ENCODE results near the gene BRF1.

Gene BRF1

GRCh38 chr14:105168093-105168420, 132.7 kb downstream of the BRF1 start:
- peaks cover 14% of the 10 kb centered on the region for H3K4me1 ChIP-seq (ENCODE audit: control insufficient read depth, low read length)
- no peak overlapping the region for H3K27ac ChIP-seq (ENCODE audit: low read depth, low read length)
- peaks cover 38% of the 10 kb centered on the region for H3K27me3 ChIP-seq (ENCODE audit: control insufficient read depth, low read length)
- no peak for TF ChIP-seq EZH2phosphoT487 (IDR thresholded peaks at IDR 0.05; ENCODE audit: borderline replicate concordance, low read length)
- no peak for TF ChIP-seq CTCF (IDR thresholded peaks at IDR 0.05; ENCODE audit: low read depth, low read length, poor library complexity, severe bottlenecking)
- H3K9me3 ChIP-seq (ENCODE audit: control insufficient read depth, insufficient read depth, low read length): no peaks in the 10 kb centered on the region
- peaks cover 4% of the 10 kb centered on the region; the same call in 1 of the 2 replicates for H4K20me1 ChIP-seq (ENCODE audit: control insufficient read depth, insufficient read depth, low read depth, low read length)
- no peaks in the 10 kb centered on the region for H3K79me2 ChIP-seq (ENCODE audit: control insufficient read depth, low read length)
- H3F3A ChIP-seq (ENCODE audit: control insufficient read depth, insufficient read depth): no peaks in the 10 kb centered on the region
- no peaks in the 10 kb centered on the region for H3K9me2 ChIP-seq (replicated peaks; ENCODE audit: control insufficient read depth, low read length)
- H3K4me2 ChIP-seq (ENCODE audit: low read length): peak overlapping the region; percentile 50
- no peaks in the 10 kb centered on the region for H3K36me3 ChIP-seq (ENCODE audit: control insufficient read depth, low read length)
- H3K4me3 ChIP-seq (ENCODE audit: low read length): no peak overlapping the region

- H3K9me3 ChIP-seq (ENCODE audit: control insufficient read depth, insufficient read depth, low read length): no peaks in the 10 kb centered on the region
- TF ChIP-seq EZH2phosphoT487 (IDR thresholded peaks at IDR 0.05; ENCODE audit: borderline replicate concordance, low read length) (peak; percentile 80; the same call in 1 of the 2 replicates), CTCF (IDR thresholded peaks at IDR 0.05; ENCODE audit: low read depth, low read length, poor library complexity, severe bottlenecking) (peak; percentile 30)
- H3K79me2 ChIP-seq (ENCODE audit: control insufficient read depth, low read length): no peaks in the 10 kb centered on the region
- peaks cover 38% of the 10 kb centered on the region for H3K27me3 ChIP-seq (ENCODE audit: control insufficient read depth, low read length)
- H3K27ac ChIP-seq (ENCODE audit: low read depth, low read length): no peak overlapping the region
- peaks cover 14% of the 10 kb centered on the region for H3K4me1 ChIP-seq (ENCODE audit: control insufficient read depth, low read length)
- H4K20me1 ChIP-seq (ENCODE audit: control insufficient read depth, insufficient read depth, low read depth, low read length): peaks cover 4% of the 10 kb centered on the region; the same call in 1 of the 2 replicates
- peak overlapping the region; percentile 35 for H3K4me3 ChIP-seq (ENCODE audit: low read length)
- no peaks in the 10 kb centered on the region for H3F3A ChIP-seq (ENCODE audit: control insufficient read depth, insufficient read depth)
- H3K9me2 ChIP-seq (replicated peaks; ENCODE audit: control insufficient read depth, low read length): no peaks in the 10 kb centered on the region
- H3K4me2 ChIP-seq (ENCODE audit: low read length): peak overlapping the region; percentile 50
- no peaks in the 10 kb centered on the region for H3K36me3 ChIP-seq (ENCODE audit: control insufficient read depth, low read length)
These were observed 133.3 kb downstream of the BRF1 start for GRCh38 chr14:105167303-105168092.

- Histone ChIP-seq H3K9me3 (ENCODE audit: control insufficient read depth, insufficient read depth, low read length) (no peaks in the 10 kb centered on the region), H3K9me2 (replicated peaks; ENCODE audit: control insufficient read depth, low read length) (no peaks in the 10 kb centered on the region), H3K27me3 (ENCODE audit: control insufficient read depth, low read length) (peaks cover 38% of the 10 kb centered on the region), H4K20me1 (ENCODE audit: control insufficient read depth, insufficient read depth, low read depth, low read length) (peaks cover 2% of the 10 kb centered on the region; the same call in 1 of the 2 replicates), H3K4me1 (ENCODE audit: control insufficient read depth, low read length) (peaks cover 14% of the 10 kb centered on the region), H3K4me2 (ENCODE audit: low read length) (no peak overlapping the region), H3F3A (ENCODE audit: control insufficient read depth, insufficient read depth) (no peaks in the 10 kb centered on the region), H3K36me3 (ENCODE audit: control insufficient read depth, low read length) (no peaks in the 10 kb centered on the region), H3K79me2 (ENCODE audit: control insufficient read depth, low read length) (no peaks in the 10 kb centered on the region), H3K4me3 (ENCODE audit: low read length) (no peak overlapping the region), H3K27ac (ENCODE audit: low read depth, low read length) (no peak overlapping the region)
- no peak for TF ChIP-seq CTCF (IDR thresholded peaks at IDR 0.05; ENCODE audit: low read depth, low read length, poor library complexity, severe bottlenecking)
- no peak for TF ChIP-seq EZH2phosphoT487 (IDR thresholded peaks at IDR 0.05; ENCODE audit: borderline replicate concordance, low read length)
These were observed 134.1 kb downstream of the BRF1 start for GRCh38 chr14:105166571-105167302.

Measured in DOHH2 (cell line).